HepG2 (cell line): ENCODE results near the gene SMIM22. TPM values are rescaled to one million over a fixed set of nuclear protein-coding genes. Genes with fewer than 3 reads are reported as not detected.

Experiments used
- ATAC-seq: fragments of 200-7000 bp; cut with Tn5 transposase; 3 replicates; pipeline ENCODE4 v1.9.1; 2020; ENCODE audit warnings: mild to moderate bottlenecking, moderate library complexity
- BruUV-seq: library from RNA; stranded (reverse); fragments of 400-500 nt; replicated peaks from 2 replicates; lab custom pipeline; 2021; lab: Mats Ljungman, UMichigan
- CTCF ChIA-PET: fragments of 300-600 bp; formaldehyde crosslinking; extraction: SDS; loops from one replicate; lab custom pipeline; 2021; ENCODE audit warnings: low total read pairs, inconsistent platforms, low intra/inter-chr PET ratio; lab: Yijun Ruan, JAX
- POLR2A ChIA-PET: fragments of 350-600 bp; sonication (Branson Sonifier 250); formaldehyde crosslinking; loops from one replicate; lab custom pipeline; 2020; ENCODE audit warnings: antibody characterized with exemption, inconsistent platforms; lab: Yijun Ruan, JAX
- DNase-seq: peaks from one replicate; pipeline ENCODE4 v3.0.0-alpha.2; 2015; ENCODE audit warnings: low spot score
- FAIRE-seq: peaks from 3 replicates; lab custom pipeline; 2011; peaks lifted over from hg19 to GRCh38; lab: Jason Lieb, UNC
- H2AFZ ChIP-seq: one replicate; pipeline ENCODE4 v1.6.1; 2011; ENCODE audit warnings: low read length, inconsistent platforms
- H3K27ac ChIP-seq: fragments of 300-600 bp; 3 replicates; pipeline ENCODE4 v1.8.0; 2011; ENCODE audit warnings: mixed run types, mild to moderate bottlenecking, mixed read lengths, low read length, inconsistent platforms; ENCODE audit not compliant: insufficient read depth; ENCODE audit errors: extremely low read length
- H3K27me3 ChIP-seq, 2 experiments: fragments of 200-600 bp in 1 of 2; 2 replicates in 1 of 2; 3 replicates in 1 of 2; pipeline versions ENCODE4 v1.6.0 to v1.8.0; 2011; ENCODE audit warnings: low read length in 2 of 2, mild to moderate bottlenecking in 2 of 2, moderate library complexity in 2 of 2, inconsistent platforms in 1 of 2; ENCODE audit not compliant: insufficient read depth in 2 of 2, control insufficient read depth in 1 of 2
- H3K36me3 ChIP-seq, 2 experiments: fragments of 200-600 bp in 1 of 2; replicated peaks in 1 of 2; 2 replicates in 1 of 2; 3 replicates in 1 of 2; pipeline versions ENCODE4 v1.5.1 to v1.8.0; 2011; ENCODE audit warnings: low read length in 2 of 2, inconsistent platforms in 1 of 2; ENCODE audit not compliant: insufficient read depth in 2 of 2, control insufficient read depth in 1 of 2
- H3K4me1 ChIP-seq: 2 replicates; pipeline ENCODE4 v1.5.1; 2012; ENCODE audit warnings: low read length, inconsistent platforms; ENCODE audit not compliant: insufficient read depth
- H3K4me2 ChIP-seq: 2 replicates; pipeline ENCODE4 v1.6.0; 2011; ENCODE audit warnings: low read depth, low read length, inconsistent platforms
- H3K4me3 ChIP-seq, 3 experiments: fragments of 200-600 bp in 1 of 3; sonication (generic), shearing (Covaris generic) in 1 of 3; replicated peaks in 1 of 3; 2 replicates each; pipeline ENCODE4 v1.5.1; 2011 to 2016; ENCODE audit warnings: low read length in 3 of 3, inconsistent platforms in 2 of 3, low read depth in 2 of 3, mild to moderate bottlenecking in 2 of 3, control low read depth in 1 of 3, mixed read lengths in 1 of 3; ENCODE audit not compliant: insufficient read depth in 1 of 3
- H3K79me2 ChIP-seq: one replicate; pipeline ENCODE4 v1.6.1; 2011; ENCODE audit warnings: low read length, inconsistent platforms; ENCODE audit not compliant: insufficient read depth
- H3K9ac ChIP-seq: 2 replicates; pipeline ENCODE4 v1.6.0; 2011; ENCODE audit warnings: mild to moderate bottlenecking, low read depth, low read length, inconsistent platforms; ENCODE audit not compliant: insufficient read depth
- H3K9me3 ChIP-seq: 2 replicates; pipeline ENCODE4 v1.5.1; 2012; ENCODE audit warnings: mild to moderate bottlenecking, low read length
- H4K20me1 ChIP-seq: 2 replicates; pipeline ENCODE4 v1.6.0; 2011; ENCODE audit warnings: inconsistent platforms, mild to moderate bottlenecking, low read length, moderate library complexity; ENCODE audit not compliant: insufficient read depth
- EEA1 ChIP-seq: sonication (generic); formaldehyde crosslinking; IDR thresholded peaks from 2 replicates; pipeline ENCODE4 v1.5.1; 2020; ENCODE audit warnings: mild to moderate bottlenecking, missing genetic modification reagents, borderline replicate concordance
- FOXC1 ChIP-seq: sonication (generic); formaldehyde crosslinking; IDR thresholded peaks from 2 replicates; pipeline ENCODE4 v1.8.0; 2022; ENCODE audit warnings: mild to moderate bottlenecking, missing genetic modification reagents, borderline replicate concordance
- HDAC1 ChIP-seq: sonication (generic); formaldehyde crosslinking; IDR thresholded peaks from 2 replicates; pipeline ENCODE4 v1.5.1; 2020; ENCODE audit warnings: mild to moderate bottlenecking, missing genetic modification reagents
- LRRFIP1 ChIP-seq: sonication (generic); formaldehyde crosslinking; conservative IDR thresholded peaks from 2 replicates; pipeline ENCODE4 v1.4.0; 2020; ENCODE audit warnings: missing genetic modification reagents
- NFE2L1 ChIP-seq: sonication (generic); formaldehyde crosslinking; IDR thresholded peaks from 2 replicates; pipeline ENCODE4 v1.4.0; 2020; ENCODE audit warnings: missing genetic modification reagents, mild to moderate bottlenecking, borderline replicate concordance
- SIN3B ChIP-seq: fragments of 150-350 bp; IDR thresholded peaks from 2 replicates; pipeline ENCODE4 v1.6.1; 2014; ENCODE audit warnings: low read length
- SMARCE1 ChIP-seq: fragments of 450-650 bp; IDR thresholded peaks from 2 replicates; pipeline ENCODE4 v1.6.1; 2017; ENCODE audit warnings: borderline replicate concordance
- ZBTB10 ChIP-seq: sonication (generic); formaldehyde crosslinking; IDR thresholded peaks from 2 replicates; pipeline ENCODE4 v1.4.0; 2020; ENCODE audit warnings: missing genetic modification reagents, borderline replicate concordance
- ZBTB34 ChIP-seq: sonication (generic); formaldehyde crosslinking; IDR thresholded peaks from 2 replicates; pipeline ENCODE4 v1.8.0; 2022; ENCODE audit warnings: mild to moderate bottlenecking, missing genetic modification reagents
- ZNF282 ChIP-seq: fragments of 450-650 bp; IDR thresholded peaks from 2 replicates; pipeline ENCODE4 v1.6.1; 2018; ENCODE audit not compliant: partially characterized antibody
- ZNF564 ChIP-seq: sonication (generic); formaldehyde crosslinking; IDR thresholded peaks from 2 replicates; pipeline ENCODE4 v1.8.1; 2023; ENCODE audit warnings: mild to moderate bottlenecking, missing genetic modification reagents
- ZNF619 ChIP-seq: sonication (generic); formaldehyde crosslinking; IDR thresholded peaks from 2 replicates; pipeline ENCODE4 v1.4.0; 2020; ENCODE audit warnings: mild to moderate bottlenecking, missing genetic modification reagents
- ZNF703 ChIP-seq: sonication (generic); formaldehyde crosslinking; IDR thresholded peaks from 2 replicates; pipeline ENCODE4 v1.5.1; 2020; ENCODE audit warnings: missing genetic modification reagents, mild to moderate bottlenecking, moderate library complexity, borderline replicate concordance
- ZZZ3 ChIP-seq: sonication (generic); formaldehyde crosslinking; IDR thresholded peaks from 2 replicates; pipeline ENCODE4 v1.4.0; 2020; ENCODE audit warnings: missing genetic modification reagents, mild to moderate bottlenecking, borderline replicate concordance
- WGBS: methylation state at CpG from one replicate; pipeline ENCODE4 v1.1.6; 2017; ENCODE audit warnings: low lambda C conversion rate; 5-methylcytosine and 5-hydroxymethylcytosine counted together
- in situ Hi-C: cut with HindIII; loops from 2 replicates; pipeline ENCODE4 v1.10.0; 2017; ENCODE audit warnings: low pct_unique_long_range_greater_than_20kb; ENCODE audit not compliant: extremely low pct_ligation_motif_present
- intact Hi-C: fragments of 100-400 bp; cut with micrococcal nuclease; formaldehyde crosslinking; loops from one replicate; pipeline ENCODE4 v1.10.0; 2022; ENCODE audit not compliant: unreplicated experiment
- polyA plus RNA-seq, 8 experiments: library from polyadenylated mRNA; depleted of rRNA in 3 of 8; stranded (reverse) in 7 of 8; unstranded in 1 of 8; fragments of >200 nt; fragmentation: Illumina TruSeq in 4 of 8; extraction: Trizol in 4 of 8; gene quantifications; 2 replicates each; pipeline versions ENCODE4 v1.2.1 to v1.2.3, GENCODE V29; 2011 to 2016; ENCODE audit warnings: low read depth in 4 of 8, missing spikeins in 1 of 8, mixed read lengths in 1 of 8; ENCODE audit not compliant: insufficient read depth in 1 of 8
- total RNA-seq, 5 experiments: library from RNA; depleted of rRNA; stranded (reverse); fragments of >200 nt; fragmentation: Illumina TruSeq; extraction: Trizol; gene quantifications; 2 replicates each; pipeline ENCODE4 v1.2.3, GENCODE V29; 2016; ENCODE audit warnings: low read depth in 1 of 5
- TF ChIP-seq, protein P1 (sequence below): sonication (generic); formaldehyde crosslinking; IDR thresholded peaks from 2 replicates; pipeline ENCODE4 v1.5.0; 2020; ENCODE audit warnings: missing genetic modification reagents

The SMIM22 gene
- total and polyA plus RNA-seq, 2 of the 13 experiments (the other 11 are each of a cell fraction or from before 2014, with no cell fraction given), result not detected

- no peak overlapping the region for H2AFZ ChIP-seq
- H3K4me2 ChIP-seq, result peak overlapping the region; percentile 99
- ChIA-PET CTCF (no interaction called here), POLR2A (interaction anchor here (1.4 kb wide), 2 partner anchors 31 to 101 kb away, joined by 4 to 8 read pairs; partner anchors contain the start of genes ANKS3 and DNAAF8)
- DNase-seq (peak; percentile 75), ATAC-seq (peak; percentile 16), FAIRE-seq (peak; percentile 48)
- H3K9ac ChIP-seq, result peak overlapping the region; percentile 92
- in situ Hi-C loops, result no loop called here
- peaks cover 13 to 34% of the 10 kb centered on the region in 2 experiments; a peak in 4 of 5 replicates for H3K36me3 ChIP-seq
- peaks cover 19% of the 10 kb centered on the region for H3K79me2 ChIP-seq
- peaks cover 37% of the 10 kb centered on the region for H3K4me1 ChIP-seq
- BruUV-seq, result no TSS peak
- 59% methylated on average over 15 of the region's 26 CpGs for WGBS
- no peaks in the 10 kb centered on the region for H4K20me1 ChIP-seq
- H3K27ac ChIP-seq, result peak overlapping the region; percentile 78
- H3K9me3 ChIP-seq, result no peaks in the 10 kb centered on the region
- no peaks in the 10 kb centered on the region; a peak in 1 of 5 replicates for H3K27me3 ChIP-seq
- intact Hi-C loops, result loop anchor here (2.0 to 5.0 kb wide), 2 partner anchors 37 to 52 kb away; partner anchors contain the start of gene ROGDI
- peak overlapping the region; percentile 91 to 92 (median 91) for H3K4me3 ChIP-seq
- TF ChIP-seq FOXC1 (CRISPR knock-in tag), result no peak
- TF ChIP-seq LRRFIP1, result no peak
- TF ChIP-seq, protein P1, sequence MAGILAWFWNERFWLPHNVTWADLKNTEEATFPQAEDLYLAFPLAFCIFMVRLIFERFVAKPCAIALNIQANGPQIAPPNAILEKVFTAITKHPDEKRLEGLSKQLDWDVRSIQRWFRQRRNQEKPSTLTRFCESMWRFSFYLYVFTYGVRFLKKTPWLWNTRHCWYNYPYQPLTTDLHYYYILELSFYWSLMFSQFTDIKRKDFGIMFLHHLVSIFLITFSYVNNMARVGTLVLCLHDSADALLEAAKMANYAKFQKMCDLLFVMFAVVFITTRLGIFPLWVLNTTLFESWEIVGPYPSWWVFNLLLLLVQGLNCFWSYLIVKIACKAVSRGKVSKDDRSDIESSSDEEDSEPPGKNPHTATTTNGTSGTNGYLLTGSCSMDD (CRISPR knock-in tag), result no peak
- TF ChIP-seq HDAC1 (CRISPR knock-in tag), result peak; percentile 53; the same call in 1 of the 2 replicates
- no peak for TF ChIP-seq ZNF703 (CRISPR knock-in tag)
- no peak for TF ChIP-seq ZBTB10 (CRISPR knock-in tag)
- TF ChIP-seq ZZZ3, result peak; percentile 38; the same call in 1 of the 2 replicates
- TF ChIP-seq SIN3B, result no peak
- no peak for TF ChIP-seq ZBTB34
- no peak for TF ChIP-seq EEA1
- TF ChIP-seq SMARCE1, result no peak
- no peak for TF ChIP-seq ZNF564 (CRISPR knock-in tag)
- TF ChIP-seq ZNF282, result no peak
- TF ChIP-seq NFE2L1 (CRISPR knock-in tag), result no peak
- no peak for TF ChIP-seq ZNF619 (CRISPR knock-in tag)
Measured at GRCh38 chr16:4765511-4766474, 29.4 kb upstream of the SMIM22 start.
